Upper lobe of left lung (tissue), 6 donors: ENCODE measurements around the gene AK1. TPM values are rescaled to one million over a fixed set of nuclear protein-coding genes. Genes with fewer than 3 reads are reported as not detected.

ENCODE experiments used
- ATAC-seq, 2 donors: fragments of 200-7000 bp; cut with Tn5 transposase; one replicate each; pipeline ENCODE4 v1.9.1; 2022; ENCODE audit warnings: mild to moderate bottlenecking in 2 of 2, moderate library complexity in 2 of 2; ENCODE audit not compliant: low FRiP score in 2 of 2
- DNase-seq, 2 donors: peaks; one replicate each; pipeline ENCODE4 v3.0.0-alpha.2; 2019 to 2020
- H3K27ac ChIP-seq, 4 donors: fragments of 200-600 bp; sonication (generic); one replicate each; pipeline ENCODE4 v1.5.1; 2016 to 2019
- H3K27me3 ChIP-seq, 4 donors: fragments of 200-600 bp; sonication (generic); one replicate each; pipeline ENCODE4 v1.5.1; 2017 to 2019
- H3K36me3 ChIP-seq, 4 donors: fragments of 200-600 bp; sonication (generic); one replicate each; pipeline ENCODE4 v1.5.1; 2016 to 2019
- H3K4me1 ChIP-seq, 4 donors: fragments of 200-600 bp; sonication (generic); one replicate each; pipeline ENCODE4 v1.5.1; 2018 to 2019
- H3K4me3 ChIP-seq, 4 donors: fragments of 200-600 bp; sonication (generic); one replicate each; pipeline ENCODE4 v1.5.1; 2017 to 2019; ENCODE audit warnings: mild to moderate bottlenecking in 2 of 4, moderate library complexity in 1 of 4
- H3K9me3 ChIP-seq, 4 donors: fragments of 200-600 bp; sonication (generic); one replicate each; pipeline ENCODE4 v1.5.1; 2018 to 2019
- EP300 ChIP-seq, 4 donors: sonication (generic); formaldehyde crosslinking; IDR thresholded peaks; one replicate each; pipeline ENCODE4 v1.5.1; 2017; ENCODE audit warnings: antibody characterized with exemption in 4 of 4, control low read depth in 2 of 4
- POLR2A ChIP-seq, 4 donors: fragments of 450-650 bp; IDR thresholded peaks; one replicate each; pipeline ENCODE4 v1.5.1; 2016 to 2017; ENCODE audit warnings: antibody characterized with exemption in 4 of 4, mild to moderate bottlenecking in 2 of 4
- POLR2AphosphoS5 ChIP-seq, 2 donors: sonication (generic); formaldehyde crosslinking; IDR thresholded peaks; one replicate each; pipeline ENCODE4 v1.5.1; 2017; ENCODE audit warnings: antibody characterized with exemption in 2 of 2
- WGBS, 2 donors: methylation state at CpG; one replicate each; pipeline ENCODE4 v1.1.5; 2017 to 2018; 5-methylcytosine and 5-hydroxymethylcytosine counted together
- total RNA-seq, 6 donors: library from RNA; depleted of rRNA in 4 of 6; stranded (reverse); fragments of >200 nt in 4 of 6; gene quantifications; one replicate each; pipeline versions ENCODE4 v1.1.0 to v1.2.1, GENCODE V29; 2016 to 2021
- TF ChIP-seq, protein P1 (sequence below), 6 experiments: fragments of 450-650 bp in 4 of 6; fragments of 200-600 bp in 2 of 6; sonication (generic) in 2 of 6; IDR thresholded peaks; one replicate each; pipeline ENCODE4 v1.5.1; 2016 to 2019; ENCODE audit warnings: antibody characterized with exemption in 6 of 6
- donor health status: DM: no; HTN: no; CAD: no; lungs with moderate emphysema.
- donor health status: DM: no; HTN: yes; CAD: no; lungs with severe emphysema.

The AK1 gene
- total RNA-seq, 6 donors from 2014 or later = 106 to 239 (median 161) TPM

DNA sequence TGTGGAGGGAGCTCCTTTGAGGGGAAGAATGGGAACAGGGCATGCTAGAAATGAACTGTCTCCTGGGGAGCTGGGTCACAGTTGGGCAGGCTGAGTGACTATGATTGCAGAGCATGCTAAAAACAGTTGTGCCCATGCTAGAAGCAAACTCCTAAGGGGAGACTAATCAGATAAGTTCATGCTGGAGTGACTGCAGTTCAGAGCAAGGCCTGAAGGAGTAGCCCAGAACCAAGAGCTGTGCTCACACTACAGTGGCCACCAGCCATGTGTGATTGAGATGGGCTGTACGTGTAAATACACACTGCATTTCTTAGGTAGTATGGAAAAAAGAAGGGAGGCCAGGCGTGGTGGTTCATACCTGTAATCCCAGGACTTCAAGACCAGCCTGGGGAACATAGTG is 10.3 kb upstream of the AK1 start:
- peaks cover 13 to 71% (median 52%) of the 10 kb centered on the region in 4 donors for H3K36me3 ChIP-seq
- DNase-seq = no peak
- TF ChIP-seq, protein P1, sequence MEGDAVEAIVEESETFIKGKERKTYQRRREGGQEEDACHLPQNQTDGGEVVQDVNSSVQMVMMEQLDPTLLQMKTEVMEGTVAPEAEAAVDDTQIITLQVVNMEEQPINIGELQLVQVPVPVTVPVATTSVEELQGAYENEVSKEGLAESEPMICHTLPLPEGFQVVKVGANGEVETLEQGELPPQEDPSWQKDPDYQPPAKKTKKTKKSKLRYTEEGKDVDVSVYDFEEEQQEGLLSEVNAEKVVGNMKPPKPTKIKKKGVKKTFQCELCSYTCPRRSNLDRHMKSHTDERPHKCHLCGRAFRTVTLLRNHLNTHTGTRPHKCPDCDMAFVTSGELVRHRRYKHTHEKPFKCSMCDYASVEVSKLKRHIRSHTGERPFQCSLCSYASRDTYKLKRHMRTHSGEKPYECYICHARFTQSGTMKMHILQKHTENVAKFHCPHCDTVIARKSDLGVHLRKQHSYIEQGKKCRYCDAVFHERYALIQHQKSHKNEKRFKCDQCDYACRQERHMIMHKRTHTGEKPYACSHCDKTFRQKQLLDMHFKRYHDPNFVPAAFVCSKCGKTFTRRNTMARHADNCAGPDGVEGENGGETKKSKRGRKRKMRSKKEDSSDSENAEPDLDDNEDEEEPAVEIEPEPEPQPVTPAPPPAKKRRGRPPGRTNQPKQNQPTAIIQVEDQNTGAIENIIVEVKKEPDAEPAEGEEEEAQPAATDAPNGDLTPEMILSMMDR (IDR thresholded peaks at IDR 0.05) = no peak
- TF ChIP-seq POLR2A (IDR thresholded peaks at IDR 0.05) (no peak), POLR2AphosphoS5 (IDR thresholded peaks at IDR 0.05) (no peak), EP300 (IDR thresholded peaks at IDR 0.05) (no peak)

DNA sequence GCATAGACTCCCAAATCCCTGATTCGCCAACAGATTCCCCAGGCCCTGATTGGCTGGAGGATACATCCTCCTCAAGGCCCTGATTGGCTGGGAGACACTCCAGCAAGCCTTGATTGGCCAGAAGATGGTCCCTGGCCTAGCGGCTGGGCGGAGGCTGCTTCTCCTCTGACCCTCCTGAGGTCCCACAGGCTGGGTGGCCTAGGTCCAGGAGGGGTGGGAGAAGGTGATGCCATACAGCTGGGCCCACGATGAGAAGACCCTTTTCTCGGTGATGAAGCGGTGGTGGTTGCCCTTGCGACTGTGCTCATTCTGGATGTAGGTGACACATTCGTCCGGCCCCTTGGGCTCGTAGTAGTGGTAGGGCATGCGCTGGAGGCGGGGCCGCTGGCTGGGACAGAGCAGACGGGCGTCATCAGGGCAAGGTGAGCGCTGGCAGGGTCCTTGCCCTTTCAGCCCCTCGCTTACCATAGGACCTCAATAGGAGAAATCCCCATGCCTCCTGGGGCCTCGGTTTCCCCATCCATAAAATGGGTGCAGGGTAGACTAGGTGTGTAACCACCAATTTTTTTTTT is 9.0 kb upstream of the AK1 start:
- peaks cover 5 to 21% (median 16%) of the 10 kb centered on the region in 4 donors for H3K4me1 ChIP-seq
- WGBS, 2 donors = 98% methylated on average over 14 to 18 of the region's 18 CpGs
- no peaks in the 10 kb centered on the region for H3K9me3 ChIP-seq
- H3K36me3 ChIP-seq = peaks cover 12 to 62% (median 47%) of the 10 kb centered on the region in 4 donors
- ATAC-seq (no peak), DNase-seq (peak in 1 of 2 donors; percentile 52)
- no peaks in the 10 kb centered on the region for H3K27me3 ChIP-seq
- TF ChIP-seq, protein P1 (IDR thresholded peaks at IDR 0.05) = no peak
- TF ChIP-seq POLR2AphosphoS5 (IDR thresholded peaks at IDR 0.05) (no peak), POLR2A (IDR thresholded peaks at IDR 0.05) (no peak), EP300 (IDR thresholded peaks at IDR 0.05) (no peak)
- H3K27ac ChIP-seq = peak overlapping the region in 2 of 4 donors; percentile 18 to 71
- no peak overlapping the region for H3K4me3 ChIP-seq

More for the DNA sequence above, 10.3 kb upstream of the AK1 start:
- ATAC-seq = no peak
- H3K4me1 ChIP-seq = peaks cover 5 to 16% (median 13%) of the 10 kb centered on the region in 4 donors
- H3K27ac ChIP-seq = no peak overlapping the region
- H3K9me3 ChIP-seq = peaks cover 0 to 2% (median under 1%) of the 10 kb centered on the region in 4 donors
- H3K27me3 ChIP-seq = no peaks in the 10 kb centered on the region
- 91 to 93% methylated on average over 2 of the region's 2 CpGs for WGBS, 2 donors
- H3K4me3 ChIP-seq = no peak overlapping the region

DNA sequence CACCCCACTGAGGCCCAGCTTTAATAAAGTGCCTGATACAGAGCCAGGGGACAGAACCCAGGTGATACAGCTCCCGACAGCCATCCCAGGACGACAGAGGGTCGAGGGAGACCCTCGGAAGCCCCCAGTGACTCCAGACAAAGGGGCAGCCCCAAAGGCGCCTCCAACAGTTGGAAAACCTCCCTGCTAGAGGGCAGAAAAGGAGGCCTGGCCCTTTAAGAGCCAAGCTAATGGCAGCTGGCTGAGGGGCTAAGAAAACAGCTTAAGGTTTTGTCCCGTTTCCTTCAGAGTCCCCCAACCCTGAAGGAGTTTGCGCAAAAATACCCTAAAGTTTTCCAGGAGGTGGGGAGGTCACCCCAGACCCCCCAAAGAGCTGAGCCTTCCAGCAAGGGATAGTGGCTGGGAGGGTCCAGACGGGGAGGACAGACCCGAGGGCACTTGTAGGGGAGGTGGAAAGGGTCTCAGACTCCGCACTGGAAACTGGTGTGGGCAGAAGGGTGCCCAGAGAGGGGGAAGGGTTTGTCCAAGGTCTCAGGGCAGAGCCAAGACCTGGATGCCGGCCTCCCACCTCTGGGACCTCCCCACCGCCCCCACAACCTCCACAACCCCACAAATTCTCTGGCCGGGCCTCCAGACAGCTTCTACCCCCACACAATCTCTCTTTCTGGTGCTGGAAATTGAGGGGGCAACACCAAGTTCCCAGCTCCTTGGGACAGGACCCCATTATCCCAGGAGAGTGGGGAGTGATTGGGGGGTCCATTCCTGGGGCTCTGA is 8.2 kb upstream of the AK1 start:
- H3K27ac ChIP-seq = peak overlapping the region in 2 of 4 donors; percentile 64 to 71
- H3K4me1 ChIP-seq = peaks cover 5 to 21% (median 16%) of the 10 kb centered on the region in 4 donors
- no peak for TF ChIP-seq POLR2A (IDR thresholded peaks at IDR 0.05)
- no peak for TF ChIP-seq EP300 (IDR thresholded peaks at IDR 0.05)
- no peak for TF ChIP-seq POLR2AphosphoS5 (IDR thresholded peaks at IDR 0.05)
- TF ChIP-seq, protein P1 (IDR thresholded peaks at IDR 0.05) = no peak
- H3K27me3 ChIP-seq = no peaks in the 10 kb centered on the region
- no peak overlapping the region for H3K4me3 ChIP-seq
- DNase-seq (no peak), ATAC-seq (peak in 1 of 2 donors; percentile 4)
- no peaks in the 10 kb centered on the region for H3K9me3 ChIP-seq
- peaks cover 11 to 54% (median 41%) of the 10 kb centered on the region in 4 donors for H3K36me3 ChIP-seq
- WGBS, 2 donors = 79 to 83% methylated on average over 8 to 13 of the region's 13 CpGs

DNA sequence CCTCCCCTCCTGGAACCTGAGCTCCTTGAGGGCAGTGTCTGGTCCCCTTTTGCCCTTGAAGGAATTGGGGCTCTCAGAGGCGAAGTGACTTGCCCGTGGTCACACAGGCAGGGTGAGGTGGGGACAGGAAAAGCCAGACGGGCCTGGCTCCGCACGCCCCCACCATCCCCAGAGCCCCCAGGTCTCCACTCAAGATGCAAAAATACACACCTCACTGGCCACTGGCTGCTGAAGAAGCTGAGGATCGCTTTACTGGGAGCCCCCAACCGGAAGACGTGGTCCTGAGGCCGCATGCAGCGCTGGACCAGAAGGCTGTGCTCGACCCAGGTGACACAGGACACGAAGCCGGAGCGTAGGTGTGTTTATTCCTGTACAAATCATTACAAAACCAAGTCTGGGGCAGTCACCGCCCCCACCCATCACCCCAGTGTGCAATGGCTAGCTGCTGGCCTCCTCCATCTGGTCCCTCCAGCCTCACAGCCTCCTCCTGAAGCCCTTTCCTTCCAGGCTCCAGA is 7.6 kb upstream of the AK1 start:
- H3K4me1 ChIP-seq = peaks cover 5 to 21% (median 16%) of the 10 kb centered on the region in 4 donors
- DNase-seq (peak in 1 of 2 donors; percentile 58), ATAC-seq (no peak)
- H3K36me3 ChIP-seq = peaks cover 6 to 48% (median 34%) of the 10 kb centered on the region in 4 donors
- H3K9me3 ChIP-seq = no peaks in the 10 kb centered on the region
- H3K27ac ChIP-seq = peak overlapping the region in 2 of 4 donors; percentile 68 to 71
- H3K4me3 ChIP-seq = no peak overlapping the region
- TF ChIP-seq EP300 (IDR thresholded peaks at IDR 0.05) (no peak), POLR2AphosphoS5 (IDR thresholded peaks at IDR 0.05) (no peak)
- 45 to 75% methylated on average over 3 to 15 of the region's 15 CpGs for WGBS, 2 donors
- no peaks in the 10 kb centered on the region for H3K27me3 ChIP-seq

DNA sequence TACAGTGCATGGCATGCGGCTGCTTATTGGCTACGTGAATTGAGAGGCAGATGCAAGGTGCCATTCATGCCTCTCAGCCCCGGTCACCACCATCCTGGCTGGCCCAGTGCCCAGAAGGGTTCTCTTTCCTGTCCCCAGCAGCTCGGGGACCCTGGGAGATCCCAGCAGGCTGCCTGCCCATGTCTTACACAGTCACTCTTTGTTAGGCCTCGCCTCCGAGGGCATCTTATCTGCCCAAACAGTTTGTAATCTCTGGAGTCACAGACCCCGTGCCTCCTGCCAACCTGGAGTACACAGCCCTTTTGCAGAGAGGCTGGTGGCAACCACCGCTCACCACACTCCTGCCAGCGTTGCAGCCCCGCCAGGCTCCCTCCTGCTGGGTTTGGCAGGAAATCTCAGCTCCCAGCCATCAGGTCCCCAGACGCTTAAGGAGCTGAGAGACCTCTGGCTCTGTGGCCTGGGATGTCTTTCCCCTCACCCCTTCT is 7.0 kb upstream of the AK1 start:
- Histone ChIP-seq H3K4me1 (peaks cover 5 to 21% (median 16%) of the 10 kb centered on the region in 4 donors), H3K27me3 (no peaks in the 10 kb centered on the region), H3K36me3 (peaks cover 6 to 42% (median 31%) of the 10 kb centered on the region in 4 donors), H3K4me3 (no peak overlapping the region), H3K27ac (peak overlapping the region in 3 of 4 donors; percentile 6 to 71 (median 68)), H3K9me3 (no peaks in the 10 kb centered on the region)
- 40 to 52% methylated on average over 9 to 11 of the region's 11 CpGs for WGBS, 2 donors
- peak in 1 of 2 donors; percentile 34 for ATAC-seq
- no peak for TF ChIP-seq POLR2AphosphoS5 (IDR thresholded peaks at IDR 0.05)
- TF ChIP-seq, protein P1 (IDR thresholded peaks at IDR 0.05) = no peak
- no peak for TF ChIP-seq EP300 (IDR thresholded peaks at IDR 0.05)
- no peak for TF ChIP-seq POLR2A (IDR thresholded peaks at IDR 0.05)
- DNase-seq = no peak
